Measurements from ENCODE around the gene RFLNA. TPM values are rescaled to one million over a fixed set of nuclear protein-coding genes. Genes with fewer than 3 reads are reported as not detected.
A peak's percentile ranks its signal among the peaks of the same experiment; 100 is the strongest.
"Not testable (repeated sequence)": the region's sequence is repeated elsewhere in the genome, so short reads cannot be mapped to it uniquely, and the experiment has no call there.

Gene RFLNA
- total RNA-seq, 1 experiment from 2014 or later: 3.7 TPM

- H3K36me3 ChIP-seq (replicated peaks; ENCODE audit: control insufficient read depth, insufficient read depth, low read length): no peaks in the 10 kb centered on the region
- peak; percentile 60 for DNase-seq
- H3K27me3 ChIP-seq (ENCODE audit: control insufficient read depth, insufficient read depth, low read length): no peaks in the 10 kb centered on the region
- no peak overlapping the region for H3K4me3 ChIP-seq (ENCODE audit: insufficient read depth, low read depth, low read length)
These were observed 21.5 kb downstream of the RFLNA start for GRCh38 chr12:124316257-124316900.

DNA sequence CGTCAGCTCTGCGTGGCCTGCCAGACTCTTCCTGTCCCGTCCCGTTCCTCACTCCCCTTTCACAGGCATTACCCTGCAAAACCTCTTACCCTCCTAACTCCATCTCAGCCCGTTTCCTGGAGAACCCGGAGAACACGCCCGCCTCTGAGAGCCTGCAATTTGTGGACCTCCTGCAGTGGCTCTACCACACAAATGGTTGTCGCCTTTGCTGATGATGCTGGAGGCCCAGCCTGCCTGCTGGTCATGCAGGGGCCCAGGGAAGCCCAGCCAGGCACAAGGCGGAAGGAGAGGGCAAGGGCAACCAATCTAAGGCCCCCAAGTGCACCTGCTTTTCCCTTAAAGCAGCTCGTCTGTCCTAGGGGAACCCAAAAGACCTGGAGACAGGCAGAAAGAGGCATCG, 22.5 kb downstream of the RFLNA start:
- Histone ChIP-seq H3K27me3 (ENCODE audit: control insufficient read depth, insufficient read depth, low read length) (no peaks in the 10 kb centered on the region), H3K4me3 (ENCODE audit: insufficient read depth, low read depth, low read length) (no peak overlapping the region), H3K36me3 (replicated peaks; ENCODE audit: control insufficient read depth, insufficient read depth, low read length) (no peaks in the 10 kb centered on the region)
- peak; percentile 61 for DNase-seq

DNA sequence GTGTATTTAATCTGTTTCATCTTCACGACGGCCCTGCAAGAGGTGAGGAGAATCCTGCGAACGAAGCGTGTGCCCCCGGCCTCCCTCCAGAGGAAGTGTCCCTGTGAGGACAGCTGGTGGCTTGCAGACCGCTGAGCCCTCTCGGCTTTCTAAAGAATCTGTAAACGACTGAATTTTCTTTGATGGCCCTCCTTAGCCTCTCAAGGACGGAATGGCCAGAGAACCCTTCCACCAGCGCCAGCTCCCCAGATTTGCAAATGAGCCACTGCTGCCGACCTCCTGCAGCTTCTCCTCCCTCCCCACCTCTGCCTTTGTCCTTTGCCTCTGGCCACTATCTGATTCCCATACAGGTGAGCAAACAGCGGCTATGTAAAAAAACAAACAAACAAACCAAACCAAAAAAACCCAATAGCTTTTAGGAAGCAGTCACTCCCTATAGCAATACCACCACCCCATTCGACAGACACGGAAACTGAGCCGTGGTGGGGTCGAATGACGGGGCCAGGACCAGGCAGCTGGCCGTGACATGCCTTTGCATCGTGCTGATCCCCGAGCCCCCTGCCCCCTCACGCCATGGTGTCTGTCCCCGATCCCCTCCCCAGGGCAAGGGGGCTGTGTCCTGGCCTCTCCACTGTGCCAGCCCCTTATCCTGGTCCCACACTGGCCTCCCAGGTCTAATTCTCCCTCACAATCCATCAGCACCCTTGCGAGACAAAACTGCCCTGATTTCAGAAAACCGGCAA, 23.6 kb downstream of the RFLNA start:
- Histone ChIP-seq H3K27me3 (ENCODE audit: control insufficient read depth, insufficient read depth, low read length) (no peaks in the 10 kb centered on the region), H3K36me3 (replicated peaks; ENCODE audit: control insufficient read depth, insufficient read depth, low read length) (no peaks in the 10 kb centered on the region), H3K4me3 (ENCODE audit: insufficient read depth, low read depth, low read length) (no peak overlapping the region)
- DNase-seq: peak; percentile 86

DNA sequence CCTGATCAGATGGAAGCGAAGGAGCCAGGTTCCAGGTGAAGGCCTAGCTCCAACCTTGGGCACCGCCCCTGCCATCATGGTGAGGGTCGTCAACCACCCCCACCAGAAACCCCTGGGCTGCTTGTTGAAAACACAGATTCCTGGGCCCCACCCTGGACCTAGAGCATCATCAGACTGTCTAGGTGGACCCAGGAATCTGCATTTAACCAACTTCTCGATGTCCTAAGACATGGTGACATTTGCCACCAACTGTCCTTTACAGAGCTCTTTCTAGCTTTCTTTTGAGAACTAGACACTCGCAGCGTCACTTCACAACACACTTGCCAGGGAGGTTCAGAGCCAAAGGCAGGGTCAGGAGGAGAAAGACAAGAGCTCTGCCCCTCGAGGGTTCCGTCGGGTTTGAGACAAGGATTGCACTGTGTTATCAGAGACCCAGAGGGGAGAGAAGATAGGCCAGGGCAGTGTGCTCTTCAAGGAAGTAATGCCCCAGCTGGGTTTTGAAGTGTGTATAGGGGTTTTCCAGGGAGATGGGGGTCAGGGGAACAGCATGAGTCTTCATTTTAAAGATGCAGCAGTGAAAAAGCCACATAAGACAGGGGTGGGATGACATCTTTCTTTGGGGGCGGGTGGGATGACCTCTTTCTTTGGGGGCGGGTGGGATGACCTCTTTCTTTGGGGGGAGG, 24.6 kb downstream of the RFLNA start:
- DNase-seq: no peak
- H3K27me3 ChIP-seq (ENCODE audit: control insufficient read depth, insufficient read depth, low read length): no peaks in the 10 kb centered on the region
- no peak overlapping the region for H3K4me3 ChIP-seq (ENCODE audit: insufficient read depth, low read depth, low read length)
- peaks cover 9% of the 10 kb centered on the region for H3K36me3 ChIP-seq (replicated peaks; ENCODE audit: control insufficient read depth, insufficient read depth, low read length)

DNA sequence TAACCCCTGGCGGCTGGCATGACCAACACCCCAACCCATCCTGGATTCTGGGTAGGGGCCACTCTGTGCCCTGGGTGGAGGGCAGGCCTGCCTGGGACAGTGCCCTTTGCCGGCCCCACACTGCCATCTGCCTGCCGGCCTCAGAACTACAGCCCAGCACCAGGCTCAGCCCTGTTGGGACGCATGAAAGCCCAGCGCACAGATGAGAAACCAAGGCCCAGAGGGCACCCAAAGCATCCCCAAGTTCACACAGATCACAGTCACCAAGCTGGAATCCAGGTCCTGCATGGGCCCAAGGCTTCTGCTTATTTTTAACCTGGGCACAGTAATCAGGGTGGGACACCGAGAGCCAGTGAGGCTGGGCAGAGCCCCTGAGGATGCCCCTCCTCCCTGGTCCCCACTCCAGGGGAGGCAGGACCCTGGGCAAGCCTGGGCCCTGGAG, 26.2 kb downstream of the RFLNA start:
- peak; percentile 94 for DNase-seq

GRCh38 chr12:124321556-124322270, 26.8 kb downstream of the RFLNA start:
- DNase-seq: peak; percentile 58
- H3K36me3 ChIP-seq (replicated peaks; ENCODE audit: control insufficient read depth, insufficient read depth, low read length): peaks cover 13% of the 10 kb centered on the region
- no peak overlapping the region for H3K4me3 ChIP-seq (ENCODE audit: insufficient read depth, low read depth, low read length)
- no peaks in the 10 kb centered on the region for H3K27me3 ChIP-seq (ENCODE audit: control insufficient read depth, insufficient read depth, low read length)

More for the DNA sequence above, 26.2 kb downstream of the RFLNA start:
- peaks cover 13% of the 10 kb centered on the region for H3K36me3 ChIP-seq (replicated peaks; ENCODE audit: control insufficient read depth, insufficient read depth, low read length)
- no peaks in the 10 kb centered on the region for H3K27me3 ChIP-seq (ENCODE audit: control insufficient read depth, insufficient read depth, low read length)
- no peak overlapping the region for H3K4me3 ChIP-seq (ENCODE audit: insufficient read depth, low read depth, low read length)

GRCh38 chr12:124322271-124322998, 27.5 kb downstream of the RFLNA start:
- DNase-seq: no peak
- Histone ChIP-seq H3K27me3 (ENCODE audit: control insufficient read depth, insufficient read depth, low read length) (no peaks in the 10 kb centered on the region), H3K36me3 (replicated peaks; ENCODE audit: control insufficient read depth, insufficient read depth, low read length) (peaks cover 13% of the 10 kb centered on the region), H3K4me3 (ENCODE audit: insufficient read depth, low read depth, low read length) (no peak overlapping the region)

DNA sequence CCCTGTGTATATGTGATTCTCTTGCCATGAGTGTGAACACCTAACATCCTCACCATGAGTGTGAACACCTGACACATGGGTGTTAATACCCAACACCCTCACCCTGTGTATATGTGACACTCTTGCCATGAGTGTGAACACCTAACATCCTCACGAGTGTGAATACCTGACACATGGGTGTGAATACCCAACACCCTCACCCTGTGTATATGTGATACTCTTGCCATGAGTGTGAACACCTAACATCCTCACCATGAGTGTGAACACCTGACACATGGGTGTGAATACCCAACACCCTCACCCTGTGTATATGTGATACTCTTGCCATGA, 28.1 kb downstream of the RFLNA start:
- not testable (repeated sequence) for DNase-seq; H3K4me3 ChIP-seq (ENCODE audit: insufficient read depth, low read depth, low read length); H3K27me3 ChIP-seq (ENCODE audit: control insufficient read depth, insufficient read depth, low read length)
- H3K36me3 ChIP-seq (replicated peaks; ENCODE audit: control insufficient read depth, insufficient read depth, low read length): peaks cover 13% of the 10 kb centered on the region

GRCh38 chr12:124323771-124324530, 29.1 kb downstream of the RFLNA start:
- H3K4me3 ChIP-seq (ENCODE audit: insufficient read depth, low read depth, low read length): no peak overlapping the region
- H3K36me3 ChIP-seq (replicated peaks; ENCODE audit: control insufficient read depth, insufficient read depth, low read length): peaks cover 19% of the 10 kb centered on the region
- no peak for DNase-seq
- no peaks in the 10 kb centered on the region for H3K27me3 ChIP-seq (ENCODE audit: control insufficient read depth, insufficient read depth, low read length)

GRCh38 chr12:124324803-124325705, 30.2 kb downstream of the RFLNA start:
- H3K4me3 ChIP-seq (ENCODE audit: insufficient read depth, low read depth, low read length): no peak overlapping the region
- DNase-seq: peak; percentile 68
- peaks cover 21% of the 10 kb centered on the region for H3K36me3 ChIP-seq (replicated peaks; ENCODE audit: control insufficient read depth, insufficient read depth, low read length)
- no peaks in the 10 kb centered on the region for H3K27me3 ChIP-seq (ENCODE audit: control insufficient read depth, insufficient read depth, low read length)

GRCh38 chr12:124326104-124326503, 31.2 kb downstream of the RFLNA start:
- Histone ChIP-seq H3K27me3 (ENCODE audit: control insufficient read depth, insufficient read depth, low read length) (no peaks in the 10 kb centered on the region), H3K4me3 (ENCODE audit: insufficient read depth, low read depth, low read length) (no peak overlapping the region), H3K36me3 (replicated peaks; ENCODE audit: control insufficient read depth, insufficient read depth, low read length) (peaks cover 26% of the 10 kb centered on the region)
- DNase-seq: peak; percentile 84

DNA sequence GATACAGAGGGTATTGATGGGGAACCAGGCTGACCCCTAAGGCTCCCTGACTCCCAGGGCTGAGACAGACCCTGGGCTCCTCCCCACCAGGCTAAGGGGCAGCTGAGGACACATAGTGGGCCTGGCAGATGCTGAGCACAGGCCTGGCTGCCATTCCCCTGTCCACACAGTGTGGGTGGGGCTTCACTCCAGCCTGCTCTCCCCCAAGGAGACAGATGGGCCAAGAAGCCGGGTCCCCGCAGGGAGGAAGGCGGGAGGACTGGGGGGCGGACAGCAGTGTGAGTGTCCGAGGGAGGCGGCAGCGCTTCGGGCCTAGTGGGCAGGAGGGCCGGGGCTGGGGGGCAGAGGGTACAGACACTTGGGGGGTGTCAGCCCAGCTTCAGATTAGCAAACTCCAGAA, 32.0 kb downstream of the RFLNA start:
- Histone ChIP-seq H3K36me3 (replicated peaks; ENCODE audit: control insufficient read depth, insufficient read depth, low read length) (peaks cover 28% of the 10 kb centered on the region), H3K27me3 (ENCODE audit: control insufficient read depth, insufficient read depth, low read length) (no peaks in the 10 kb centered on the region), H3K4me3 (ENCODE audit: insufficient read depth, low read depth, low read length) (no peak overlapping the region)
- no peak for DNase-seq
